Mucosa of descending colon (tissue), 3 donors: ENCODE measurements around the gene NUAK1. TPM values are rescaled to one million over a fixed set of nuclear protein-coding genes. Genes with fewer than 3 reads are reported as not detected.
A peak's percentile ranks its signal among the peaks of the same experiment; 100 is the strongest.

Experiments used
- ATAC-seq: fragments of 200-7000 bp; cut with Tn5 transposase; one replicate; pipeline ENCODE4 v1.9.1; 2020; ENCODE audit warnings: mild to moderate bottlenecking, moderate library complexity
- DNase-seq, 3 donors: peaks; one replicate each; pipeline ENCODE4 v3.0.0-alpha.2; 2020
- H3K36me3 ChIP-seq: fragments of 200-600 bp; one replicate; pipeline ENCODE4 v1.8.0; 2021; ENCODE audit warnings: low read depth, mild to moderate bottlenecking
- H3K4me1 ChIP-seq: fragments of 200-600 bp; one replicate; pipeline ENCODE4 v1.8.0; 2021; ENCODE audit warnings: low read depth, mild to moderate bottlenecking
- H3K4me3 ChIP-seq: fragments of 200-600 bp; one replicate; pipeline ENCODE4 v1.8.0; 2021; ENCODE audit warnings: mild to moderate bottlenecking
- H3K9me3 ChIP-seq: fragments of 200-600 bp; one replicate; pipeline ENCODE4 v1.8.0; 2021; ENCODE audit warnings: mild to moderate bottlenecking
- CTCF ChIP-seq: fragments of 200-600 bp; IDR thresholded peaks from one replicate; pipeline ENCODE4 v1.8.0; 2022; ENCODE audit warnings: antibody characterized with exemption, mild to moderate bottlenecking
- intact Hi-C, 2 donors: fragments of 100-400 bp; cut with DNase I in 1 of 2; cut with micrococcal nuclease in 1 of 2; formaldehyde crosslinking; loops; one replicate each; pipeline versions ENCODE4 v1.11.0 to v1.11.1; 2022; cut with DNase I, micrococcal nuclease
- total RNA-seq, 3 donors: library from RNA; stranded (reverse); fragmentation: NEBNext Ultra II Directional in 2 of 3; extraction: Animal tissue kit (Norgen Biotek cat#: 25700) in 2 of 3; gene quantifications; one replicate each; pipeline versions ENCODE4 v1.2.1 to v1.2.4, GENCODE V29; 2021 to 2023
- donor health status: DM: no; HTN: no; CAD: no; lungs with moderate emphysema.
- donor health status: DM: no; HTN: no; CAD: no.
- donor health status: DM: no; HTN: yes; CAD: no.

NUAK1 gene
- total RNA-seq, 3 donors from 2014 or later: 4.9 to 6.8 (median 5.4) TPM

- DNase-seq (no peak), ATAC-seq (no peak)
- Histone ChIP-seq H3K9me3 (no peaks in the 10 kb centered on the region), H3K4me1 (peaks cover 2% of the 10 kb centered on the region), H3K36me3 (no peaks in the 10 kb centered on the region), H3K4me3 (no peak overlapping the region)
- TF ChIP-seq CTCF: no peak
- intact Hi-C loops: no loop called here
These were observed 10.0 kb downstream of the NUAK1 start for GRCh38 chr12:106128585-106129328.

- Histone ChIP-seq H3K36me3 (no peaks in the 10 kb centered on the region), H3K4me3 (no peak overlapping the region), H3K4me1 (peaks cover 6% of the 10 kb centered on the region), H3K9me3 (no peaks in the 10 kb centered on the region)
- no peak for TF ChIP-seq CTCF
- ATAC-seq: no peak
- intact Hi-C loops: no loop called here
- DNase-seq: no peak
These were observed 11.2 kb downstream of the NUAK1 start for GRCh38 chr12:106127338-106128126.

- H3K36me3 ChIP-seq: no peaks in the 10 kb centered on the region
- intact Hi-C loops: no loop called here
- no peak for DNase-seq
- ATAC-seq: peak; percentile 26
- TF ChIP-seq CTCF: no peak
- no peak overlapping the region for H3K4me3 ChIP-seq
- peaks cover 6% of the 10 kb centered on the region for H3K4me1 ChIP-seq
- no peaks in the 10 kb centered on the region for H3K9me3 ChIP-seq
These were observed 12.1 kb downstream of the NUAK1 start for GRCh38 chr12:106126441-106127337.

GRCh38 chr12:106125351-106126095, 13.2 kb downstream of the NUAK1 start:
- Histone ChIP-seq H3K9me3 (no peaks in the 10 kb centered on the region), H3K4me3 (no peak overlapping the region), H3K4me1 (peaks cover 11% of the 10 kb centered on the region), H3K36me3 (no peaks in the 10 kb centered on the region)
- no peak for TF ChIP-seq CTCF
- DNase-seq (no peak), ATAC-seq (no peak)
- intact Hi-C loops: no loop called here

- ATAC-seq: peak; percentile 74
- H3K4me1 ChIP-seq: peaks cover 12% of the 10 kb centered on the region
These were observed 15.1 kb downstream of the NUAK1 start for GRCh38 chr12:106123551-106124081.

More at GRCh38 chr12:106123551-106124081, 15.1 kb downstream of the NUAK1 start:
- H3K36me3 ChIP-seq: no peaks in the 10 kb centered on the region
- no peak overlapping the region for H3K4me3 ChIP-seq
- intact Hi-C loops: no loop called here
- DNase-seq: no peak
- no peaks in the 10 kb centered on the region for H3K9me3 ChIP-seq
- TF ChIP-seq CTCF: no peak
